CD14-positive monocyte (primary cell): ENCODE results near the gene THY1. TPM values are rescaled to one million over a fixed set of nuclear protein-coding genes. Genes with fewer than 3 reads are reported as not detected.

Source experiments
- DNase-seq, 3 donors: peaks; one replicate each; pipeline ENCODE4 v3.0.0-alpha.2; 2011 to 2022
- H2AFZ ChIP-seq: 2 replicates; pipeline ENCODE4 v1.6.0; 2012; ENCODE audit warnings: mild to moderate bottlenecking, low read depth, low read length, inconsistent platforms; ENCODE audit not compliant: insufficient read depth, poor library complexity, severe bottlenecking
- H3K27ac ChIP-seq, 2 donors: 1 replicate in 1 of 2; 2 replicates in 1 of 2; pipeline ENCODE4 v1.5.1; 2012 to 2013; ENCODE audit warnings: low read length in 2 of 2, control low read depth in 1 of 2, inconsistent platforms in 1 of 2, low read depth in 1 of 2, mild to moderate bottlenecking in 1 of 2
- H3K27me3 ChIP-seq, 2 donors: one replicate each; pipeline versions ENCODE4 v1.6.0 to v1.6.1; 2011 to 2013; ENCODE audit warnings: low read length in 2 of 2; ENCODE audit not compliant: control insufficient read depth in 2 of 2, insufficient read depth in 2 of 2
- H3K36me3 ChIP-seq, 2 donors: replicated peaks in 1 of 2; 1 replicate in 1 of 2; 2 replicates in 1 of 2; pipeline versions ENCODE4 v1.5.1 to v1.6.1; 2012 to 2013; ENCODE audit warnings: low read length in 2 of 2, control low read depth in 1 of 2, inconsistent platforms in 1 of 2, mild to moderate bottlenecking in 1 of 2; ENCODE audit not compliant: insufficient read depth in 2 of 2, control insufficient read depth in 1 of 2
- H3K4me1 ChIP-seq, 2 donors: 1 replicate in 1 of 2; 2 replicates in 1 of 2; pipeline versions ENCODE4 v1.5.1 to v1.6.1; 2012 to 2013; ENCODE audit warnings: low read length in 2 of 2, control low read depth in 1 of 2, inconsistent platforms in 1 of 2, mild to moderate bottlenecking in 1 of 2, moderate library complexity in 1 of 2; ENCODE audit not compliant: insufficient read depth in 2 of 2, control insufficient read depth in 1 of 2
- H3K4me2 ChIP-seq: replicated peaks from 2 replicates; pipeline ENCODE3; 2012; ENCODE audit warnings: low read length, moderate library complexity, mild to moderate bottlenecking; ENCODE audit not compliant: poor library complexity, severe bottlenecking; ENCODE audit errors: extremely low read depth
- H3K4me3 ChIP-seq, 3 experiments: fragments of 200-600 bp in 1 of 3; sonication (generic) in 1 of 3; replicated peaks in 1 of 3; 1 replicate in 2 of 3; 2 replicates in 1 of 3; pipeline ENCODE4 v1.5.1; 2011 to 2013; ENCODE audit warnings: low read length in 3 of 3, mild to moderate bottlenecking in 3 of 3, control low read depth in 2 of 3, low read depth in 2 of 3, inconsistent platforms in 1 of 3, moderate library complexity in 1 of 3
- H3K79me2 ChIP-seq: 2 replicates; pipeline ENCODE4 v1.6.0; 2012; ENCODE audit warnings: mild to moderate bottlenecking, control low read depth, inconsistent platforms, low read length, moderate library complexity; ENCODE audit not compliant: insufficient read depth
- H3K9ac ChIP-seq: 2 replicates; pipeline ENCODE4 v1.6.0; 2017; ENCODE audit warnings: low read length, mild to moderate bottlenecking; ENCODE audit not compliant: insufficient read depth, poor library complexity, severe bottlenecking
- H3K9me3 ChIP-seq, 2 donors: replicated peaks in 1 of 2; 1 replicate in 1 of 2; 2 replicates in 1 of 2; pipeline versions ENCODE4 v1.5.1 to v1.6.1; 2012 to 2013; ENCODE audit warnings: low read length in 2 of 2, control low read depth in 1 of 2; ENCODE audit not compliant: control insufficient read depth in 1 of 2, insufficient read depth in 1 of 2
- H4K20me1 ChIP-seq: 2 replicates; pipeline ENCODE4 v1.6.0; 2012; ENCODE audit warnings: mild to moderate bottlenecking, low read length, control low read depth, moderate library complexity; ENCODE audit not compliant: insufficient read depth
- H3K27ac Mint-ChIP-seq, 7 donors: one replicate each; pipeline ENCODE4 v1.8.0; 2020; ENCODE audit warnings: mild to moderate bottlenecking in 7 of 7, mixed read lengths in 7 of 7, moderate library complexity in 6 of 7, inconsistent platforms in 2 of 7
- H3K27me3 Mint-ChIP-seq, 3 donors: one replicate each; pipeline ENCODE4 v1.8.0; 2021 to 2022; ENCODE audit warnings: low read depth in 3 of 3, mild to moderate bottlenecking in 3 of 3, mixed read lengths in 3 of 3, moderate library complexity in 3 of 3, inconsistent platforms in 1 of 3
- H3K36me3 Mint-ChIP-seq, 2 donors: one replicate each; pipeline ENCODE4 v1.8.0; 2020; ENCODE audit warnings: mixed read lengths in 2 of 2, inconsistent platforms in 1 of 2, mild to moderate bottlenecking in 1 of 2
- H3K4me1 Mint-ChIP-seq: one replicate; pipeline ENCODE4 v1.8.0; 2020; ENCODE audit warnings: mild to moderate bottlenecking, mixed read lengths
- H3K4me3 Mint-ChIP-seq, 2 donors: one replicate each; pipeline ENCODE4 v1.8.0; 2020; ENCODE audit warnings: mild to moderate bottlenecking in 2 of 2, mixed read lengths in 2 of 2, moderate library complexity in 1 of 2
- H3K9me3 Mint-ChIP-seq, 7 donors: one replicate each; pipeline ENCODE4 v1.8.0; 2020 to 2022; ENCODE audit warnings: mixed read lengths in 7 of 7, mild to moderate bottlenecking in 6 of 7, moderate library complexity in 6 of 7, inconsistent platforms in 2 of 7
- WGBS: methylation state at CpG from one replicate; pipeline ENCODE4 v1.1.5; 2013; ENCODE audit warnings: missing lambda C conversion rate; ENCODE audit not compliant: insufficient coverage; 5-methylcytosine and 5-hydroxymethylcytosine counted together
- intact Hi-C, 2 donors: fragments of 100-400 bp; cut with micrococcal nuclease; formaldehyde crosslinking; loops; one replicate each; pipeline versions ENCODE4 v1.15.0 to v1.15.1; 2023
- polyA plus RNA-seq, 3 donors: library from polyadenylated mRNA; depleted of rRNA in 1 of 3; unstranded in 2 of 3; stranded (reverse) in 1 of 3; fragments of 300-500 nt in 2 of 3; fragments of >200 nt in 1 of 3; fragmentation: Illumina TruSeq in 2 of 3; gene quantifications; 1 replicate in 2 of 3; 2 replicates in 1 of 3; pipeline ENCODE4 v1.2.3, GENCODE V29; 2012 to 2021
- TF ChIP-seq, protein P1 (sequence below): fragments of 200-600 bp; IDR thresholded peaks from one replicate; pipeline ENCODE4 v1.8.0; 2022; ENCODE audit warnings: antibody characterized with exemption, mild to moderate bottlenecking

THY1 gene
- polyA plus RNA-seq, 3 donors, result not detected

DNA sequence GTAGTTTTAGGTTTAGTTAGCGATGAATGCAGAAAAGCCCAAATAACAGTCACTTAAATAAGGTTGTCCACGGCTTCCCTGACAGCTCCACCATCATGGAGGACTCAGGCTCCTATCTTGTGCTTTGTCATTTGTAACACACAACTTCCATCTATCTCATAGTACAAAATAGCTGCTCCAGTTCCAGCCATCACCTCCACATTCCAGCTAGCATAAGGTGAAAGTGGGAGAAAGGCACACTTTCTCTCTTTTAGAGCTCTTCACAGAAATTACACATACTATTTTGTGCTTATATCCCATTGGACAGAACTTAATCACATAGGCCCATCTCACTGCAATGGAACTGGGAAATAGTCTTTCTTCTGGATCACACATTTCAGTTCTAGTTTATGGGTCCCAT, 8.7 kb downstream of the THY1 start:
- Histone ChIP-seq H3K79me2 (no peaks in the 10 kb centered on the region), H3K9ac (no peak overlapping the region), H3K4me3 (no peak overlapping the region), H3K4me2 (no peak overlapping the region), H3K27me3 (no peaks in the 10 kb centered on the region), H3K27ac (no peak overlapping the region), H4K20me1 (no peaks in the 10 kb centered on the region), H3K4me1 (no peaks in the 10 kb centered on the region), H3K9me3 (no peaks in the 10 kb centered on the region), H3K36me3 (no peaks in the 10 kb centered on the region), H2AFZ (no peak overlapping the region)
- TF ChIP-seq, protein P1, sequence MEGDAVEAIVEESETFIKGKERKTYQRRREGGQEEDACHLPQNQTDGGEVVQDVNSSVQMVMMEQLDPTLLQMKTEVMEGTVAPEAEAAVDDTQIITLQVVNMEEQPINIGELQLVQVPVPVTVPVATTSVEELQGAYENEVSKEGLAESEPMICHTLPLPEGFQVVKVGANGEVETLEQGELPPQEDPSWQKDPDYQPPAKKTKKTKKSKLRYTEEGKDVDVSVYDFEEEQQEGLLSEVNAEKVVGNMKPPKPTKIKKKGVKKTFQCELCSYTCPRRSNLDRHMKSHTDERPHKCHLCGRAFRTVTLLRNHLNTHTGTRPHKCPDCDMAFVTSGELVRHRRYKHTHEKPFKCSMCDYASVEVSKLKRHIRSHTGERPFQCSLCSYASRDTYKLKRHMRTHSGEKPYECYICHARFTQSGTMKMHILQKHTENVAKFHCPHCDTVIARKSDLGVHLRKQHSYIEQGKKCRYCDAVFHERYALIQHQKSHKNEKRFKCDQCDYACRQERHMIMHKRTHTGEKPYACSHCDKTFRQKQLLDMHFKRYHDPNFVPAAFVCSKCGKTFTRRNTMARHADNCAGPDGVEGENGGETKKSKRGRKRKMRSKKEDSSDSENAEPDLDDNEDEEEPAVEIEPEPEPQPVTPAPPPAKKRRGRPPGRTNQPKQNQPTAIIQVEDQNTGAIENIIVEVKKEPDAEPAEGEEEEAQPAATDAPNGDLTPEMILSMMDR, result no peak
- 67% methylated on average over 1 of the region's 2 CpGs for WGBS
- peaks cover 1 to 11% (median 6%) of the 10 kb centered on the region in 3 donors for H3K27me3 Mint-ChIP-seq
- H3K4me1 Mint-ChIP-seq, result peaks cover 2% of the 10 kb centered on the region
- no peaks in the 10 kb centered on the region for H3K36me3 Mint-ChIP-seq
- DNase-seq, result no peak
- H3K4me3 Mint-ChIP-seq, result no peak overlapping the region
- intact Hi-C loops, result no loop called here
- no peak overlapping the region for H3K27ac Mint-ChIP-seq
- peaks cover 0 to 9% (median 3%) of the 10 kb centered on the region in 7 donors for H3K9me3 Mint-ChIP-seq

DNA sequence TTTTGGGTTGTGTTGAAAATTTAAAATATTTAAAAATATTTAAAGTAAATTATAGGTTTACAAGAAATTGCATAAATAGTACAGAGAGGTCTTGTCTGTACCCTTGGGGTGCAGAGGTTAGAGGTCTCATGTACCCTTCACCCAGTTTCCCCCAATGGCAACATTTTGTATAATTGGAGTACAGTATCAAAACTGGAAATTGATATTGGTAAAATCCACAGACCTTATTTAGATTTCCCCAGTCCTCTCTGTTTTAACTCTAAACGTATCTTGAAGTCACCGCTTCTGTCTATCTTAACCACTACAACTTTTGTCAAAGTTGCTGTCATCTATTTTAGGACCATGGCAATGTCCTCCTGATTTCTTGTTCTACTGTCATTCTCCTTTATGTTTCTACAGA, 10.9 kb downstream of the THY1 start:
- H3K36me3 ChIP-seq, result no peaks in the 10 kb centered on the region
- H3K4me2 ChIP-seq, result no peak overlapping the region
- no peaks in the 10 kb centered on the region for H3K27me3 ChIP-seq
- TF ChIP-seq, protein P1, result no peak
- H3K27ac ChIP-seq, result no peak overlapping the region
- H2AFZ ChIP-seq, result no peak overlapping the region
- no peak overlapping the region for H3K9ac ChIP-seq
- no peaks in the 10 kb centered on the region for H3K36me3 Mint-ChIP-seq
- H3K9me3 Mint-ChIP-seq, result peaks cover 0 to 9% (median 3%) of the 10 kb centered on the region in 7 donors
- no peaks in the 10 kb centered on the region for H3K9me3 ChIP-seq
- no peak overlapping the region for H3K27ac Mint-ChIP-seq
- intact Hi-C loops, result no loop called here
- no peak for DNase-seq
- H3K4me1 ChIP-seq, result no peaks in the 10 kb centered on the region
- H3K79me2 ChIP-seq, result no peaks in the 10 kb centered on the region
- 92% methylated on average over 2 of the region's 2 CpGs for WGBS
- H4K20me1 ChIP-seq, result no peaks in the 10 kb centered on the region
- H3K4me3 Mint-ChIP-seq, result no peak overlapping the region
- peaks cover 2% of the 10 kb centered on the region for H3K4me1 Mint-ChIP-seq
- H3K4me3 ChIP-seq, result no peak overlapping the region
- H3K27me3 Mint-ChIP-seq, result peaks cover 1 to 6% (median 4%) of the 10 kb centered on the region in 3 donors
